Activated naive CD8-positive, alpha-beta T cell treated with anti-CD3 and anti-CD28 coated beads for 36 hours (primary cell): Measurements from ENCODE around the gene ZNF407. TPM values are rescaled to one million over a fixed set of nuclear protein-coding genes. Genes with fewer than 3 reads are reported as not detected.

Experiments used
- DNase-seq: peaks from one replicate; pipeline ENCODE4 v3.0.0; 2021
- H3K27ac Mint-ChIP-seq: one replicate; pipeline ENCODE4 v1.8.0; 2022; ENCODE audit warnings: mild to moderate bottlenecking, moderate library complexity, mixed read lengths
- H3K27me3 Mint-ChIP-seq: one replicate; pipeline ENCODE4 v1.8.0; 2022; ENCODE audit warnings: mild to moderate bottlenecking, mixed read lengths
- H3K36me3 Mint-ChIP-seq: one replicate; pipeline ENCODE4 v1.8.0; 2021; ENCODE audit warnings: mild to moderate bottlenecking, mixed read lengths
- H3K4me1 Mint-ChIP-seq: one replicate; pipeline ENCODE4 v1.8.0; 2021; ENCODE audit warnings: mixed read lengths
- H3K4me3 Mint-ChIP-seq: one replicate; pipeline ENCODE4 v1.8.0; 2022; ENCODE audit warnings: mild to moderate bottlenecking, moderate library complexity, mixed read lengths
- H3K9me3 Mint-ChIP-seq: one replicate; pipeline ENCODE4 v1.8.0; 2022; ENCODE audit warnings: mixed read lengths
- total RNA-seq, 2 experiments: library from RNA; stranded (reverse); gene quantifications; one replicate each; pipeline ENCODE4 v1.2.3, GENCODE V29; 2021

ZNF407 gene
- total RNA-seq, 2 experiments from 2014 or later: 9.6 to 10.3 TPM

GRCh38 chr18:74731097-74731496 is 133.4 kb downstream of the ZNF407 start:
- no peak overlapping the region for H3K27ac Mint-ChIP-seq
- DNase-seq: no peak
- H3K9me3 Mint-ChIP-seq: no peaks in the 10 kb centered on the region
- no peak overlapping the region for H3K4me3 Mint-ChIP-seq
- no peaks in the 10 kb centered on the region for H3K27me3 Mint-ChIP-seq
- H3K36me3 Mint-ChIP-seq: peaks cover 10% of the 10 kb centered on the region
- no peaks in the 10 kb centered on the region for H3K4me1 Mint-ChIP-seq

- no peak for DNase-seq
- no peaks in the 10 kb centered on the region for H3K4me1 Mint-ChIP-seq
Measured at GRCh38 chr18:74732380-74732779, 134.7 kb downstream of the ZNF407 start.

GRCh38 chr18:74733598-74733997 is 135.9 kb downstream of the ZNF407 start:
- H3K4me1 Mint-ChIP-seq: no peaks in the 10 kb centered on the region
- no peak overlapping the region for H3K4me3 Mint-ChIP-seq
- peaks cover under 1% of the 10 kb centered on the region for H3K36me3 Mint-ChIP-seq
- H3K27ac Mint-ChIP-seq: no peak overlapping the region
- H3K27me3 Mint-ChIP-seq: no peaks in the 10 kb centered on the region
- no peak for DNase-seq
- H3K9me3 Mint-ChIP-seq: no peaks in the 10 kb centered on the region

More at GRCh38 chr18:74732380-74732779, 134.7 kb downstream of the ZNF407 start:
- Mint-ChIP-seq H3K27me3 (no peaks in the 10 kb centered on the region), H3K9me3 (no peaks in the 10 kb centered on the region), H3K36me3 (peaks cover 8% of the 10 kb centered on the region), H3K27ac (no peak overlapping the region), H3K4me3 (no peak overlapping the region)

- no peaks in the 10 kb centered on the region for H3K27me3 Mint-ChIP-seq
- H3K27ac Mint-ChIP-seq: no peak overlapping the region
- H3K4me1 Mint-ChIP-seq: no peaks in the 10 kb centered on the region
- no peak for DNase-seq
- H3K36me3 Mint-ChIP-seq: no peaks in the 10 kb centered on the region
- no peaks in the 10 kb centered on the region for H3K9me3 Mint-ChIP-seq
- H3K4me3 Mint-ChIP-seq: no peak overlapping the region
Measured at GRCh38 chr18:74734013-74734444, 136.4 kb downstream of the ZNF407 start.

GRCh38 chr18:74739926-74740325 is 142.3 kb downstream of the ZNF407 start:
- Mint-ChIP-seq H3K27me3 (no peaks in the 10 kb centered on the region), H3K36me3 (peaks cover 3% of the 10 kb centered on the region), H3K4me3 (no peak overlapping the region), H3K4me1 (no peaks in the 10 kb centered on the region), H3K9me3 (no peaks in the 10 kb centered on the region), H3K27ac (no peak overlapping the region)
- DNase-seq: no peak

GRCh38 chr18:74742573-74743243 is 145.0 kb downstream of the ZNF407 start:
- Mint-ChIP-seq H3K27ac (no peak overlapping the region), H3K9me3 (no peaks in the 10 kb centered on the region), H3K4me3 (no peak overlapping the region), H3K36me3 (peaks cover 3% of the 10 kb centered on the region), H3K27me3 (no peaks in the 10 kb centered on the region), H3K4me1 (no peaks in the 10 kb centered on the region)
- DNase-seq: no peak

- peaks cover 6% of the 10 kb centered on the region for H3K36me3 Mint-ChIP-seq
- H3K4me3 Mint-ChIP-seq: no peak overlapping the region
- H3K27ac Mint-ChIP-seq: no peak overlapping the region
- no peak for DNase-seq
- H3K27me3 Mint-ChIP-seq: no peaks in the 10 kb centered on the region
- peaks cover 4% of the 10 kb centered on the region for H3K9me3 Mint-ChIP-seq
- no peaks in the 10 kb centered on the region for H3K4me1 Mint-ChIP-seq
Measured at GRCh38 chr18:74745633-74746403, 148.1 kb downstream of the ZNF407 start.

- H3K9me3 Mint-ChIP-seq: peaks cover 13% of the 10 kb centered on the region
- H3K36me3 Mint-ChIP-seq: peaks cover 22% of the 10 kb centered on the region
- H3K27me3 Mint-ChIP-seq: no peaks in the 10 kb centered on the region
- DNase-seq: no peak
- no peaks in the 10 kb centered on the region for H3K4me1 Mint-ChIP-seq
- no peak overlapping the region for H3K4me3 Mint-ChIP-seq
- no peak overlapping the region for H3K27ac Mint-ChIP-seq
Measured at GRCh38 chr18:74748809-74749208, 151.1 kb downstream of the ZNF407 start.

GRCh38 chr18:74758995-74759394 is 161.3 kb downstream of the ZNF407 start:
- H3K4me1 Mint-ChIP-seq: no peaks in the 10 kb centered on the region
- no peak overlapping the region for H3K27ac Mint-ChIP-seq
- no peaks in the 10 kb centered on the region for H3K27me3 Mint-ChIP-seq
- peaks cover 34% of the 10 kb centered on the region for H3K36me3 Mint-ChIP-seq
- DNase-seq: no peak
- peaks cover 18% of the 10 kb centered on the region for H3K9me3 Mint-ChIP-seq
- no peak overlapping the region for H3K4me3 Mint-ChIP-seq

- H3K9me3 Mint-ChIP-seq: peaks cover 21% of the 10 kb centered on the region
- no peak overlapping the region for H3K4me3 Mint-ChIP-seq
- no peaks in the 10 kb centered on the region for H3K4me1 Mint-ChIP-seq
- no peaks in the 10 kb centered on the region for H3K27me3 Mint-ChIP-seq
- no peak for DNase-seq
- peaks cover 39% of the 10 kb centered on the region for H3K36me3 Mint-ChIP-seq
- no peak overlapping the region for H3K27ac Mint-ChIP-seq
Measured at GRCh38 chr18:74760026-74760425, 162.4 kb downstream of the ZNF407 start.

GRCh38 chr18:74760436-74760835 is 162.8 kb downstream of the ZNF407 start:
- H3K27ac Mint-ChIP-seq: no peak overlapping the region
- no peak overlapping the region for H3K4me3 Mint-ChIP-seq
- no peak for DNase-seq
- peaks cover 17% of the 10 kb centered on the region for H3K9me3 Mint-ChIP-seq
- no peaks in the 10 kb centered on the region for H3K4me1 Mint-ChIP-seq
- H3K36me3 Mint-ChIP-seq: peaks cover 40% of the 10 kb centered on the region
- no peaks in the 10 kb centered on the region for H3K27me3 Mint-ChIP-seq

- DNase-seq: no peak
- Mint-ChIP-seq H3K36me3 (peaks cover 22% of the 10 kb centered on the region), H3K27me3 (no peaks in the 10 kb centered on the region), H3K4me3 (no peak overlapping the region), H3K27ac (no peak overlapping the region), H3K9me3 (peaks cover 5% of the 10 kb centered on the region), H3K4me1 (peaks cover 2% of the 10 kb centered on the region)
Measured at GRCh38 chr18:74766251-74766650, 168.6 kb downstream of the ZNF407 start.

- no peak for DNase-seq
- no peak overlapping the region for H3K27ac Mint-ChIP-seq
- H3K4me3 Mint-ChIP-seq: no peak overlapping the region
- peaks cover 5% of the 10 kb centered on the region for H3K9me3 Mint-ChIP-seq
- peaks cover 18% of the 10 kb centered on the region for H3K36me3 Mint-ChIP-seq
- peaks cover 4% of the 10 kb centered on the region for H3K4me1 Mint-ChIP-seq
- H3K27me3 Mint-ChIP-seq: no peaks in the 10 kb centered on the region
Measured at GRCh38 chr18:74768096-74768495, 170.4 kb downstream of the ZNF407 start.

- no peaks in the 10 kb centered on the region for H3K27me3 Mint-ChIP-seq
- H3K9me3 Mint-ChIP-seq: no peaks in the 10 kb centered on the region
- H3K36me3 Mint-ChIP-seq: peaks cover 8% of the 10 kb centered on the region
- H3K27ac Mint-ChIP-seq: no peak overlapping the region
- H3K4me3 Mint-ChIP-seq: no peak overlapping the region
- DNase-seq: no peak
- H3K4me1 Mint-ChIP-seq: peaks cover 5% of the 10 kb centered on the region
Measured at GRCh38 chr18:74773171-74773624, 175.5 kb downstream of the ZNF407 start.

GRCh38 chr18:74774486-74774885 is 176.8 kb downstream of the ZNF407 start:
- Mint-ChIP-seq H3K4me3 (no peak overlapping the region), H3K27ac (no peak overlapping the region), H3K9me3 (no peaks in the 10 kb centered on the region), H3K36me3 (peaks cover 6% of the 10 kb centered on the region), H3K4me1 (peaks cover 5% of the 10 kb centered on the region), H3K27me3 (no peaks in the 10 kb centered on the region)
- no peak for DNase-seq

GRCh38 chr18:74775239-74775638 is 177.6 kb downstream of the ZNF407 start:
- no peak overlapping the region for H3K27ac Mint-ChIP-seq
- no peaks in the 10 kb centered on the region for H3K27me3 Mint-ChIP-seq
- H3K4me1 Mint-ChIP-seq: peaks cover 5% of the 10 kb centered on the region
- H3K9me3 Mint-ChIP-seq: no peaks in the 10 kb centered on the region
- DNase-seq: no peak
- H3K36me3 Mint-ChIP-seq: peaks cover 6% of the 10 kb centered on the region
- no peak overlapping the region for H3K4me3 Mint-ChIP-seq
